ENCODE measurements around the gene SOHLH1.

GRCh38 chr9:135748676-135749075, 49.4 kb upstream of the SOHLH1 start:
- TF ChIP-seq POLR2A (IDR thresholded peaks at IDR 0.05; ENCODE audit: low read length) (no peak), GATA1 (IDR thresholded peaks at IDR 0.05; ENCODE audit: low read depth, low read length) (no peak)
